ENCODE data around the gene ICOS. TPM values are rescaled to one million over a fixed set of nuclear protein-coding genes. Genes with fewer than 3 reads are reported as not detected.
"Not testable (repeated sequence)": the region's sequence is repeated elsewhere in the genome, so short reads cannot be mapped to it uniquely, and the experiment has no call there.

Gene ICOS
- total RNA-seq, 4 donors from 2014 or later: 0.48 to 0.85 (median 0.76) TPM; not detected in 1

- intact Hi-C loops (cut with DNase I): no loop called here
- DNase-seq: no peak
- Histone ChIP-seq H3K4me1 (no peaks in the 10 kb centered on the region), H3K27me3 (no peaks in the 10 kb centered on the region), H3K36me3 (no peaks in the 10 kb centered on the region), H3K9me3 (no peaks in the 10 kb centered on the region), H3K27ac (no peak overlapping the region), H3K4me3 (no peak overlapping the region)
- TF ChIP-seq POLR2A (IDR thresholded peaks at IDR 0.05) (no peak), CTCF (IDR thresholded peaks at IDR 0.05) (no peak)
- 82 to 84% methylated on average over 2 of the region's 2 CpGs for WGBS, 2 donors
Observed at GRCh38 chr2:203960811-203961210, 24.2 kb downstream of the ICOS start.

GRCh38 chr2:203965190-203965589 lies 28.6 kb downstream of the ICOS start:
- H3K4me1 ChIP-seq; H3K27ac ChIP-seq; intact Hi-C loops (cut with DNase I); H3K36me3 ChIP-seq; H3K4me3 ChIP-seq; H3K27me3 ChIP-seq; H3K9me3 ChIP-seq; DNase-seq: not testable (repeated sequence)
- WGBS, 2 donors: 72 to 78% methylated on average over 6 to 7 of the region's 7 CpGs

GRCh38 chr2:203971251-203971650 lies 34.7 kb downstream of the ICOS start:
- intact Hi-C loops (cut with DNase I): no loop called here
- DNase-seq: no peak
- TF ChIP-seq POLR2A (IDR thresholded peaks at IDR 0.05) (no peak), CTCF (IDR thresholded peaks at IDR 0.05) (no peak)
- H3K4me3 ChIP-seq: no peak overlapping the region
- no peak overlapping the region for H3K27ac ChIP-seq
- no peaks in the 10 kb centered on the region for H3K4me1 ChIP-seq
- no peaks in the 10 kb centered on the region for H3K9me3 ChIP-seq
- 54 to 59% methylated on average over 5 of the region's 5 CpGs for WGBS, 2 donors
- H3K27me3 ChIP-seq: no peaks in the 10 kb centered on the region
- no peaks in the 10 kb centered on the region for H3K36me3 ChIP-seq

- H3K4me3 ChIP-seq: no peak overlapping the region
- H3K4me1 ChIP-seq: no peaks in the 10 kb centered on the region
- intact Hi-C loops (cut with DNase I): no loop called here
- H3K36me3 ChIP-seq: no peaks in the 10 kb centered on the region
- no peaks in the 10 kb centered on the region for H3K27me3 ChIP-seq
- no peaks in the 10 kb centered on the region for H3K9me3 ChIP-seq
- no peak overlapping the region for H3K27ac ChIP-seq
- DNase-seq: no peak
- TF ChIP-seq POLR2A (IDR thresholded peaks at IDR 0.05) (no peak), CTCF (IDR thresholded peaks at IDR 0.05) (no peak)
Observed at GRCh38 chr2:203972066-203972465, 35.5 kb downstream of the ICOS start.

- no peak for TF ChIP-seq CTCF (IDR thresholded peaks at IDR 0.05)
- no peak overlapping the region for H3K27ac ChIP-seq
- 92% methylated on average over 2 of the region's 2 CpGs for WGBS, 2 donors
- H3K27me3 ChIP-seq: no peaks in the 10 kb centered on the region
- H3K36me3 ChIP-seq: no peaks in the 10 kb centered on the region
- DNase-seq: no peak
- H3K9me3 ChIP-seq: no peaks in the 10 kb centered on the region
- intact Hi-C loops (cut with DNase I): no loop called here
- H3K4me3 ChIP-seq: no peak overlapping the region
- no peaks in the 10 kb centered on the region for H3K4me1 ChIP-seq
Observed at GRCh38 chr2:203973000-203973399, 36.4 kb downstream of the ICOS start.

GRCh38 chr2:203973676-203974075 lies 37.1 kb downstream of the ICOS start:
- Histone ChIP-seq H3K27me3 (no peaks in the 10 kb centered on the region), H3K36me3 (no peaks in the 10 kb centered on the region), H3K9me3 (no peaks in the 10 kb centered on the region), H3K27ac (no peak overlapping the region), H3K4me1 (no peaks in the 10 kb centered on the region), H3K4me3 (no peak overlapping the region)
- DNase-seq: no peak
- intact Hi-C loops (cut with DNase I): no loop called here
- 62 to 69% methylated on average over 3 of the region's 3 CpGs for WGBS, 2 donors
- TF ChIP-seq POLR2A (IDR thresholded peaks at IDR 0.05) (no peak), CTCF (IDR thresholded peaks at IDR 0.05) (no peak)
